A204.1 (cell line): ENCODE measurements around the gene EXOC7.
"Not testable (repeated sequence)": the region's sequence is repeated elsewhere in the genome, so short reads cannot be mapped to it uniquely, and the experiment has no call there.

Source experiments
- FAIRE-seq: peaks from 2 replicates; lab custom pipeline; 2012; peaks lifted over from hg19 to GRCh38; lab: Jason Lieb, UNC

Gene EXOC7

GRCh38 chr17:76086384-76086783 is 17.2 kb downstream of the EXOC7 start:
- no peak for FAIRE-seq

- no peak for FAIRE-seq
Measured at GRCh38 chr17:76085731-76086366, 17.7 kb downstream of the EXOC7 start.

- no peak for FAIRE-seq
Measured at GRCh38 chr17:76085066-76085730, 18.4 kb downstream of the EXOC7 start.

GRCh38 chr17:76083536-76084182 is 19.9 kb downstream of the EXOC7 start:
- FAIRE-seq: no peak

GRCh38 chr17:76082326-76083251 is 21.0 kb downstream of the EXOC7 start:
- no peak for FAIRE-seq

- no peak for FAIRE-seq
Measured at GRCh38 chr17:76081295-76082210, 22.0 kb downstream of the EXOC7 start.

- FAIRE-seq: no peak
Measured at GRCh38 chr17:76080768-76081287, 22.8 kb downstream of the EXOC7 start.

- FAIRE-seq: no peak
Measured at GRCh38 chr17:76079956-76080767, 23.4 kb downstream of the EXOC7 start.

- no peak for FAIRE-seq
Measured at GRCh38 chr17:76079535-76079955, 24.0 kb downstream of the EXOC7 start.

- FAIRE-seq: no peak
Measured at GRCh38 chr17:76078860-76079534, 24.6 kb downstream of the EXOC7 start, which contains the start of gene ZACN. Gene ZACN (plus strand): TSS chr17:76079182. CDS start chr17:76079265, 83 bp downstream.

- not testable (repeated sequence) for FAIRE-seq
Measured at GRCh38 chr17:76078370-76078769, 25.2 kb downstream of the EXOC7 start.

GRCh38 chr17:76077584-76078110 is 25.9 kb downstream of the EXOC7 start:
- FAIRE-seq: no peak

GRCh38 chr17:76076765-76077583 is 26.6 kb downstream of the EXOC7 start:
- no peak for FAIRE-seq

GRCh38 chr17:76076146-76076764 is 27.3 kb downstream of the EXOC7 start:
- no peak for FAIRE-seq

GRCh38 chr17:76075364-76076145 is 28.0 kb downstream of the EXOC7 start:
- no peak for FAIRE-seq

GRCh38 chr17:76074390-76075363 is 28.9 kb downstream of the EXOC7 start, which contains the start of gene GALR2:
Gene GALR2 (plus strand): TSS chr17:76074781. CDS start chr17:76074884, 103 bp downstream.
- no peak for FAIRE-seq
